Gastrocnemius medialis (tissue), 4 donors: ENCODE measurements around the gene GLT8D1. TPM values are rescaled to one million over a fixed set of nuclear protein-coding genes. Genes with fewer than 3 reads are reported as not detected.
A peak's percentile ranks its signal among the peaks of the same experiment; 100 is the strongest.

Experiments
- ATAC-seq, 2 donors: fragments of 150-250 bp; one replicate each; pipeline ENCODE4 v1.9.1; 2016
- DNase-seq, 2 donors: peaks; one replicate each; pipeline ENCODE4 v3.0.0-alpha.2; 2019
- H3K27ac ChIP-seq, 4 donors: fragments of 200-600 bp; sonication (generic); 1 replicate in 1 of 4; 2 replicates in 3 of 4; pipeline ENCODE4 v1.5.1; 2016 to 2018; ENCODE audit warnings: mild to moderate bottlenecking in 2 of 4, moderate library complexity in 1 of 4
- H3K27me3 ChIP-seq, 3 donors: fragments of 200-600 bp; sonication (generic) in 2 of 3; 1 replicate in 1 of 3; 2 replicates in 2 of 3; pipeline versions ENCODE4 v1.5.1 to v1.6.0; 2016 to 2019; ENCODE audit warnings: mild to moderate bottlenecking in 1 of 3, moderate library complexity in 1 of 3
- H3K36me3 ChIP-seq, 2 donors: fragments of 200-600 bp; sonication (generic) in 1 of 2; one replicate each; pipeline ENCODE4 v1.5.1; 2017 to 2018
- H3K4me1 ChIP-seq, 2 donors: fragments of 200-600 bp; sonication (generic) in 1 of 2; one replicate each; pipeline ENCODE4 v1.5.1; 2016 to 2017; ENCODE audit warnings: mild to moderate bottlenecking in 2 of 2
- H3K4me3 ChIP-seq, 4 donors: fragments of 200-600 bp; sonication (generic) in 3 of 4; 1 replicate in 1 of 4; 2 replicates in 3 of 4; pipeline ENCODE4 v1.5.1; 2016 to 2019; ENCODE audit warnings: mild to moderate bottlenecking in 2 of 4
- H3K9me3 ChIP-seq, 3 donors: fragments of 200-600 bp; sonication (generic) in 2 of 3; 1 replicate in 1 of 3; 2 replicates in 2 of 3; pipeline ENCODE4 v1.5.1; 2016 to 2019
- CTCF ChIP-seq, 5 experiments: fragments of 450-650 bp in 3 of 5; fragments of 200-600 bp in 2 of 5; sonication (generic) in 2 of 5; IDR thresholded peaks in 4 of 5; conservative IDR thresholded peaks in 1 of 5; 1 replicate in 4 of 5; 2 replicates in 1 of 5; pipeline ENCODE4 v1.5.1; 2016 to 2019; ENCODE audit warnings: antibody characterized with exemption in 5 of 5, mild to moderate bottlenecking in 3 of 5, moderate library complexity in 3 of 5
- POLR2A ChIP-seq, 2 donors: fragments of 450-650 bp; IDR thresholded peaks; one replicate each; pipeline ENCODE4 v1.6.1; 2017; ENCODE audit warnings: antibody characterized with exemption in 2 of 2, mild to moderate bottlenecking in 2 of 2, moderate library complexity in 2 of 2
- in situ Hi-C, 4 donors: fragments of 200-750 bp; cut with MboI; loops; one replicate each; pipeline versions ENCODE4 v1.15.0 to v1.8.0; 2017; ENCODE audit warnings: low sequenced_read_pairs in 4 of 4
- intact Hi-C: fragments of 100-400 bp; cut with DNase I; formaldehyde crosslinking; loops from one replicate; pipeline ENCODE4 v1.15.1; 2023; ENCODE audit warnings: low total_unique reads
- total RNA-seq, 4 donors: library from RNA; depleted of rRNA; stranded (reverse); fragments of >200 nt; gene quantifications; one replicate each; pipeline versions ENCODE4 v1.1.0 to v1.2.3, GENCODE V29; 2016

GLT8D1 gene
- total RNA-seq, 4 donors from 2014 or later = 15.6 to 39.6 (median 27.5) TPM

GRCh38 chr3:52743152-52743551 is 37.6 kb upstream of the GLT8D1 start:
- H3K4me1 ChIP-seq = no peaks in the 10 kb centered on the region
- no peaks in the 10 kb centered on the region for H3K27me3 ChIP-seq
- TF ChIP-seq POLR2A (IDR thresholded peaks at IDR 0.05) = no peak
- TF ChIP-seq CTCF (IDR thresholded peaks at IDR 0.05 in 4 of 5, conservative IDR thresholded peaks at IDR 0.05 in 1 of 5) = no peak
- in situ Hi-C loops = loop anchor here in 3 of 4 donors (10.0 to 25.0 kb wide), 4 partner anchors 192 to 344 kb away; no protein-coding TSS in a partner anchor
- no peaks in the 10 kb centered on the region for H3K9me3 ChIP-seq
- H3K36me3 ChIP-seq = peaks cover 0 to 92% of the 10 kb centered on the region in 2 donors
- H3K4me3 ChIP-seq = no peak overlapping the region
- H3K27ac ChIP-seq = no peak overlapping the region
- no peak for ATAC-seq
- intact Hi-C loops = loop anchor here (2.0 kb wide), 1 partner anchor 330 kb away; no protein-coding TSS in a partner anchor
- DNase-seq = no peak

GRCh38 chr3:52742418-52743041 is 36.9 kb upstream of the GLT8D1 start:
- intact Hi-C loops (loop anchor here (1.0 to 2.0 kb wide), 2 partner anchors 192 to 330 kb away; no protein-coding TSS in a partner anchor), in situ Hi-C loops (loop anchor here in 3 of 4 donors (10.0 to 25.0 kb wide), 4 partner anchors 192 to 345 kb away; no protein-coding TSS in a partner anchor)
- no peaks in the 10 kb centered on the region for H3K9me3 ChIP-seq
- ATAC-seq (peak; percentile 56), DNase-seq (no peak)
- H3K27me3 ChIP-seq = no peaks in the 10 kb centered on the region
- H3K36me3 ChIP-seq = peaks cover 0 to 91% of the 10 kb centered on the region in 2 donors
- H3K4me1 ChIP-seq = no peaks in the 10 kb centered on the region
- TF ChIP-seq POLR2A (IDR thresholded peaks at IDR 0.05) (no peak), CTCF (IDR thresholded peaks at IDR 0.05 in 4 of 5, conservative IDR thresholded peaks at IDR 0.05 in 1 of 5) (peak; percentile 27 to 65 (median 55))
- no peak overlapping the region for H3K27ac ChIP-seq
- no peak overlapping the region for H3K4me3 ChIP-seq

GRCh38 chr3:52739730-52740129 is 34.1 kb upstream of the GLT8D1 start:
- H3K36me3 ChIP-seq = peaks cover 2 to 84% of the 10 kb centered on the region in 2 donors
- TF ChIP-seq CTCF (IDR thresholded peaks at IDR 0.05 in 4 of 5, conservative IDR thresholded peaks at IDR 0.05 in 1 of 5) (no peak), POLR2A (IDR thresholded peaks at IDR 0.05) (no peak)
- H3K4me1 ChIP-seq = no peaks in the 10 kb centered on the region
- no peak overlapping the region for H3K4me3 ChIP-seq
- no peaks in the 10 kb centered on the region for H3K27me3 ChIP-seq
- ATAC-seq (no peak), DNase-seq (no peak)
- in situ Hi-C loops (loop anchor here in 3 of 4 donors (10.0 to 25.0 kb wide), 4 partner anchors 195 to 348 kb away; no protein-coding TSS in a partner anchor), intact Hi-C loops (no loop called here)
- no peaks in the 10 kb centered on the region for H3K9me3 ChIP-seq
- no peak overlapping the region for H3K27ac ChIP-seq

- no peak for TF ChIP-seq POLR2A (IDR thresholded peaks at IDR 0.05)
- no peak for TF ChIP-seq CTCF (IDR thresholded peaks at IDR 0.05 in 4 of 5, conservative IDR thresholded peaks at IDR 0.05 in 1 of 5)
- in situ Hi-C loops = loop anchor here in 2 of 4 donors (25.0 kb wide), 2 partner anchors 204 to 354 kb away; no protein-coding TSS in a partner anchor
- DNase-seq (no peak), ATAC-seq (no peak)
- H3K36me3 ChIP-seq = peaks cover 3 to 68% of the 10 kb centered on the region in 2 donors
- no peaks in the 10 kb centered on the region for H3K27me3 ChIP-seq
- H3K9me3 ChIP-seq = no peaks in the 10 kb centered on the region
- H3K4me3 ChIP-seq = no peak overlapping the region
- H3K4me1 ChIP-seq = no peaks in the 10 kb centered on the region
- H3K27ac ChIP-seq = no peak overlapping the region
- intact Hi-C loops = no loop called here
Observed at GRCh38 chr3:52733256-52733891, 27.8 kb upstream of the GLT8D1 start.
